OCI-LY3 (cell line): ENCODE results near the gene RNU2-63P.
"Not testable (repeated sequence)": the region's sequence is repeated elsewhere in the genome, so short reads cannot be mapped to it uniquely, and the experiment has no call there.

ENCODE experiments used
- EZH2phosphoT487 ChIP-seq: fragments of 200-600 bp; shearing (Covaris generic); IDR thresholded peaks from 2 replicates; pipeline ENCODE4 v1.6.1; 2018; ENCODE audit warnings: antibody characterized with exemption, mixed run types, low read depth
- TF ChIP-seq, protein P1 (sequence below): fragments of 200-600, 300-600 bp; sonication (generic); IDR thresholded peaks from 2 replicates; pipeline ENCODE4 v1.5.1; 2014; ENCODE audit warnings: antibody characterized with exemption, low read length, low read depth

DNA sequence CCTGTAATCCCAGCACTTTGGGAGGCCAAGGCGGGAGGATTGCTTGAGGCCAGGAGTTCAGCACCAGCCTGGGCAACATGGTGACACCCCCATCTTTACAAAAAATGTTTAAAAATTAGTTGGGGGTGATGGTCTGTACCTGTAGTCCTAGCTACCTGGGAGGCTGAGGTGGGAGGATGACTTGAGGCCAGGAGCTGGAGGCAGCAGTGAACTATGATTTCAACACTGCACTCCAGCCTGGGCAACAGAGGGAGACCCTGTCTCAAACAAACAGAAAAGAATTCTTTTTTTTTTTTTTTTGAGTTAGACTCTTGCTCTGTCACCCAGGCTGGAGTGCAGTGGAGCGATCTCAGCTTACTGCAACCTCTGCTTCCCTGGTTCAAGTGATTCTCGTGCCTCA lies 15.9 kb downstream of the RNU2-63P start:
- TF ChIP-seq, protein P1, sequence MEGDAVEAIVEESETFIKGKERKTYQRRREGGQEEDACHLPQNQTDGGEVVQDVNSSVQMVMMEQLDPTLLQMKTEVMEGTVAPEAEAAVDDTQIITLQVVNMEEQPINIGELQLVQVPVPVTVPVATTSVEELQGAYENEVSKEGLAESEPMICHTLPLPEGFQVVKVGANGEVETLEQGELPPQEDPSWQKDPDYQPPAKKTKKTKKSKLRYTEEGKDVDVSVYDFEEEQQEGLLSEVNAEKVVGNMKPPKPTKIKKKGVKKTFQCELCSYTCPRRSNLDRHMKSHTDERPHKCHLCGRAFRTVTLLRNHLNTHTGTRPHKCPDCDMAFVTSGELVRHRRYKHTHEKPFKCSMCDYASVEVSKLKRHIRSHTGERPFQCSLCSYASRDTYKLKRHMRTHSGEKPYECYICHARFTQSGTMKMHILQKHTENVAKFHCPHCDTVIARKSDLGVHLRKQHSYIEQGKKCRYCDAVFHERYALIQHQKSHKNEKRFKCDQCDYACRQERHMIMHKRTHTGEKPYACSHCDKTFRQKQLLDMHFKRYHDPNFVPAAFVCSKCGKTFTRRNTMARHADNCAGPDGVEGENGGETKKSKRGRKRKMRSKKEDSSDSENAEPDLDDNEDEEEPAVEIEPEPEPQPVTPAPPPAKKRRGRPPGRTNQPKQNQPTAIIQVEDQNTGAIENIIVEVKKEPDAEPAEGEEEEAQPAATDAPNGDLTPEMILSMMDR, result not testable (repeated sequence)
- TF ChIP-seq EZH2phosphoT487, result not testable (repeated sequence)
